Stimulated activated naive CD8-positive, alpha-beta T cell treated with anti-CD3 and anti-CD28 coated beads, Interleukin-15, amount 100 ng/mL, for 72 hours (primary cell): ENCODE data around the gene PRAC1.

Experiments used
- ATAC-seq: fragments of 150-1000 bp; cut with Tn5 transposase; 2 replicates; pipeline ENCODE4 v1.10.0; 2021; ENCODE audit warnings: mild to moderate bottlenecking, moderate library complexity
- DNase-seq, 2 donors: peaks; one replicate each; pipeline ENCODE4 v3.0.0; 2021 to 2022
- H3K27ac Mint-ChIP-seq, 2 donors: one replicate each; pipeline ENCODE4 v1.8.0; 2022; ENCODE audit warnings: mild to moderate bottlenecking in 2 of 2, mixed read lengths in 2 of 2, moderate library complexity in 2 of 2
- H3K27me3 Mint-ChIP-seq: one replicate; pipeline ENCODE4 v1.8.0; 2022; ENCODE audit warnings: mixed read lengths
- H3K4me1 Mint-ChIP-seq: one replicate; pipeline ENCODE4 v1.8.0; 2022; ENCODE audit warnings: mild to moderate bottlenecking, mixed read lengths
- H3K4me3 Mint-ChIP-seq, 2 donors: one replicate each; pipeline ENCODE4 v1.8.0; 2022; ENCODE audit warnings: mild to moderate bottlenecking in 2 of 2, mixed read lengths in 2 of 2, moderate library complexity in 1 of 2
- H3K9me3 Mint-ChIP-seq, 2 donors: one replicate each; pipeline ENCODE4 v1.8.0; 2022; ENCODE audit warnings: mixed read lengths in 2 of 2

Gene PRAC1

DNA sequence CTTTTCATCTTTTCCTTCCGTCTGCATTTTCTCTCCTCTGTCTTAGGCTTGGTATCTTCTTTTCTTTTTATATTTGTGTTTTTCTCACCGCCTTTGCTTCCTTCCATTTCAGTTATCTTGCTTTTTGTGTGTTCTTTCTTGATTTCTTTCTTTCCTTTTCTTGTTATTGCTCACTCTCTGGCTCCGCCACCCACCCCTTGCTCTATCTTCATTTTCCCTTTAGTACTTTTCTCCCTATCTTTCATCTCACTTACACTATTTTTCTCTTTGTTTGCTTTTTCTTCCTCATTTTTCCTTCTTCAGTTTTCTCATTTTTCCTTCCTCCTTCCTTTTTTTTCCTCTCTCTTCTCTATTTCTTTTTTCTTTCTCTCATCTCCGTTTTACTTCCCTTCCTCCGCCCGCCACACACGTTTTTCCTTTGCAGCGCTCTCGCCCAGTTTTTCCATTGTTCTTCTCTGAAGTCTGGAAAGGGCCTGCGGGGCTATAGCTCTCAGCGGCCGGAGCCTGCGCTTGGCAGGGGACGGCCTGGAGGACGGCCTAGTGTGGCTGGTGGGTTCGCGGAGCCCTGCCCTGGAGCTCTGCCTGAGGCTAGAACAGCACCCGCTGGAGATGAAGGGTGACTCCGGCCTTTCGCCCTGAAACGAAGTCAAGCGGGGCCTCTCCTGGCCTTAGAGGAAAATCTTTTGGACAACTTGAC lies 11.5 kb upstream of the PRAC1 start:
- peaks cover 32% of the 10 kb centered on the region for H3K4me1 Mint-ChIP-seq
- peak overlapping the region; percentile 67 to 70 for H3K4me3 Mint-ChIP-seq
- H3K27ac Mint-ChIP-seq, result no peak overlapping the region
- peaks cover 97% of the 10 kb centered on the region for H3K27me3 Mint-ChIP-seq
- ATAC-seq (no peak), DNase-seq (no peak)
- H3K9me3 Mint-ChIP-seq, result no peaks in the 10 kb centered on the region

DNA sequence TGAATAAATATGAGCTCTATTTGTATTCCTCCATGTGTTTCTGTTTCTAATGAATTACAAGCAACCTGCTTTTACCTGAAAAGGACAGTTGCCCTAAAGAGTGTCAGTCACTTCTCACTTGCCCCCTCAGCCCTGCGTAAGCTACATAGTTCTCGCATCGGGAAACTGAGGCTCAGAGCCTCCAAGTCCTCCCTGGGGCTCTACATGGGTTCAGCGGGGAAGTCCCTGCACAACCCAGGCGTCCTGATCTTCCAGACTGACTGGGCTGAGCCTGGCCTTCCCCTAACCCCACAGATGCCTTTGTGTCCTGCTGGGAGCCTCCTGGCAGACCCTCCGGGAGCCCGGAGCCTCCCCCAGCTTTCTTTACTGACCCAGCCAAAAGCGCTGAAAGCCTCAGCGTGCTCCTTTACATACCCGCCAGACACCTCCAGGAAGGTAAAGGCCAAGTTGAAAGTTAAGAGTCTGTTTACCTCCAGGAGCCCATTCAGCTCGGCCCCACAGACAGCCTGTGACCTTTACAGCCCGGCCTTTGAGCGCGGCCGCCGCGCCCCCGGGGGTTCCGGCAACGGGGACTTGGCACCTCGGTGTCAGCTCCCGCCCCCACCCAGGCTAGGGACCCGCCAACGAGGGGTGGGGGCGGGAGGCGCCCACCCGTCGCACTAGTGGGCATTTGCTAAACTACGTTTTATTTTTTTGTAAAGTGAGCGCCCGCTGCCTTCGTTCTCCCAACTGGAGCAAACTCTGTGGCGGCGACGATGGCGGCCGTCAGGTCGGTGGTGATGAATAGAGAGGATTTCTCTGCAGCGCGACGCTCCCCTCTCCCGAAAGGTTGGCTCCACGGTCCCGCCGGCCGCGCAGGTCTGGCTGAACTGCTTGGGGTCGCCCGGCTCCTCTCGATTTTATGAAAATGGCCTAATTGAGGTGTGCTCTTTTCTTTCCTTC lies 10.6 kb upstream of the PRAC1 start:
- peaks cover 97% of the 10 kb centered on the region for H3K27me3 Mint-ChIP-seq
- DNase-seq (no peak), ATAC-seq (no peak)
- no peak overlapping the region for H3K27ac Mint-ChIP-seq
- H3K4me3 Mint-ChIP-seq, result peak overlapping the region; percentile 67 to 70
- no peaks in the 10 kb centered on the region for H3K9me3 Mint-ChIP-seq
- H3K4me1 Mint-ChIP-seq, result peaks cover 36% of the 10 kb centered on the region

- H3K4me3 Mint-ChIP-seq, result no peak overlapping the region
- H3K27me3 Mint-ChIP-seq, result peaks cover 97% of the 10 kb centered on the region
- H3K4me1 Mint-ChIP-seq, result peaks cover 48% of the 10 kb centered on the region
- no peak for ATAC-seq
- no peak overlapping the region for H3K27ac Mint-ChIP-seq
- no peaks in the 10 kb centered on the region for H3K9me3 Mint-ChIP-seq
- DNase-seq, result no peak
These were observed 9.0 kb upstream of the PRAC1 start for GRCh38 chr17:48731355-48731754.

DNA sequence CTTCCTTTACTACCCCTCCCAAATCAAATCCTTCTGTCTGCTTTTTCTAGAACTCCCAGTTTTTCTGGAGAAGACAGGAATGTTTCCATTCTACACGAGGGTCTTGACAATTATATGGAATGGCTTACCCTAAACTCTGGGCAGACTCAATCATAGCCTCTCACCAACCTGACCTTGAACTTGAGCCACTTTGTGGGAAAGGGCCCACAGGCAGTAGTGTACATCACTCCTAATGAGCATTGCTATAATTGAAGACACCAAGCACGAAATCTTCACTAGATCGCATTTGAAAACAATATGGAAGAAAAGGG lies 7.9 kb upstream of the PRAC1 start:
- Mint-ChIP-seq H3K4me3 (no peak overlapping the region), H3K27ac (no peak overlapping the region), H3K27me3 (peaks cover 97% of the 10 kb centered on the region), H3K4me1 (peaks cover 57% of the 10 kb centered on the region), H3K9me3 (no peaks in the 10 kb centered on the region)
- DNase-seq, result no peak
- ATAC-seq, result no peak

GRCh38 chr17:48729335-48730239 lies 7.3 kb upstream of the PRAC1 start:
- no peaks in the 10 kb centered on the region for H3K9me3 Mint-ChIP-seq
- H3K27ac Mint-ChIP-seq, result no peak overlapping the region
- peaks cover 97% of the 10 kb centered on the region for H3K27me3 Mint-ChIP-seq
- DNase-seq (no peak), ATAC-seq (no peak)
- peaks cover 63% of the 10 kb centered on the region for H3K4me1 Mint-ChIP-seq
- peak overlapping the region in 1 of 2 donors; percentile 63 for H3K4me3 Mint-ChIP-seq

GRCh38 chr17:48728232-48729231 lies 6.2 kb upstream of the PRAC1 start, which contains the start of gene HOXB13:
TSS of gene HOXB13 (minus strand) at chr17:48728750. CDS start at chr17:48728593, 157 bp downstream.
- H3K27ac Mint-ChIP-seq, result no peak within 1 kb of the TSS
- H3K4me1 Mint-ChIP-seq, result peaks cover 68% of the 10 kb centered on the region
- H3K9me3 Mint-ChIP-seq, result no peaks in the 10 kb centered on the region
- peaks cover 97% of the 10 kb centered on the region for H3K27me3 Mint-ChIP-seq
- DNase-seq (no peak), ATAC-seq (peak; percentile 27)
- peak within 1 kb of the TSS; percentile 63 to 64 for H3K4me3 Mint-ChIP-seq

GRCh38 chr17:48727415-48728175 lies 5.3 kb upstream of the PRAC1 start:
- H3K4me1 Mint-ChIP-seq, result peaks cover 68% of the 10 kb centered on the region
- no peaks in the 10 kb centered on the region for H3K9me3 Mint-ChIP-seq
- peak overlapping the region; percentile 63 to 64 for H3K4me3 Mint-ChIP-seq

GRCh38 chr17:48726916-48727286 lies 4.6 kb upstream of the PRAC1 start:
- peaks cover 71% of the 10 kb centered on the region for H3K4me1 Mint-ChIP-seq
- no peak overlapping the region for H3K4me3 Mint-ChIP-seq
- no peak for DNase-seq
- ATAC-seq, result no peak
- H3K9me3 Mint-ChIP-seq, result no peaks in the 10 kb centered on the region
- H3K27me3 Mint-ChIP-seq, result peaks cover 97% of the 10 kb centered on the region
- H3K27ac Mint-ChIP-seq, result no peak overlapping the region

More at GRCh38 chr17:48727415-48728175, 5.3 kb upstream of the PRAC1 start:
- Mint-ChIP-seq H3K27ac (no peak overlapping the region), H3K27me3 (peaks cover 97% of the 10 kb centered on the region)
- DNase-seq (no peak), ATAC-seq (no peak)

DNA sequence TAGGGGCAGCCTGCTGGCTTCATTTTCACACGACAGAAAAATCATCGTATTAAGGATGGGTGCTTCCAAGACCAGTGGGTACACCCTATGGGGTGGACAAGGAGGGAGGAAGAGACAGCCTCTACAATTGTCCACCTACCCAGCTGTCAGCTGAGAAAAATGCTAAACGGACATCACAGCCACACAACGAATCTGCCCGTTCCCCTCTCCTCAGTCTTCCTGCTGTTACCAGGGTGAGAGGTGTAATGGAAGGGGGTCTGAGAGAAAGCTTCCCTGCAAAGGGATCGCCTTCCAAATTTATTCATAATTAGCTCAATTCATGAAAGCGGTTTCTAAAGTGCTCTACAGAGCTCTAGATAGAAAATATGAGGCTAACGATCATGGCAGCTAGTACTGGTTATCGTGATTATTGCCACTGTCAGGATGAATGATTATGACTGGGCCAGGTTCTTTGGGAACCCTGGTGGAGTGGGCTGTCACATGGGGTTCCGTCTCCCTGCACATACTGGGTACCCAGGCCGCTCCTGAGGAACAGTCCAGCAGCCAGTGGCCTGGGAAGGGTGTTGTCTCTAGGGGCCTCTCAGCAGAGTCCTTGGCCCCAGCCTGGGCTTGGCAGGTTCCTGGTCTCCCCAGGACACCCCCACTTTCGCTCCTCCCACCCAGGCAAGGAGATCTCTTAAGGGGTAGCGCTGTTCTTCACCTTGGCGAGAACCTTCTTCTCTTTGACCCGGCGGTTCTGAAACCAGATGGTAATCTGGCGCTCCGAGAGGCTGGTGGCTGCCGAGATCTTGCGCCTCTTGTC lies 4.0 kb upstream of the PRAC1 start:
- Mint-ChIP-seq H3K27me3 (peaks cover 100% of the 10 kb centered on the region), H3K4me3 (no peak overlapping the region), H3K27ac (no peak overlapping the region), H3K4me1 (peaks cover 71% of the 10 kb centered on the region), H3K9me3 (no peaks in the 10 kb centered on the region)
- ATAC-seq (no peak), DNase-seq (no peak)

DNA sequence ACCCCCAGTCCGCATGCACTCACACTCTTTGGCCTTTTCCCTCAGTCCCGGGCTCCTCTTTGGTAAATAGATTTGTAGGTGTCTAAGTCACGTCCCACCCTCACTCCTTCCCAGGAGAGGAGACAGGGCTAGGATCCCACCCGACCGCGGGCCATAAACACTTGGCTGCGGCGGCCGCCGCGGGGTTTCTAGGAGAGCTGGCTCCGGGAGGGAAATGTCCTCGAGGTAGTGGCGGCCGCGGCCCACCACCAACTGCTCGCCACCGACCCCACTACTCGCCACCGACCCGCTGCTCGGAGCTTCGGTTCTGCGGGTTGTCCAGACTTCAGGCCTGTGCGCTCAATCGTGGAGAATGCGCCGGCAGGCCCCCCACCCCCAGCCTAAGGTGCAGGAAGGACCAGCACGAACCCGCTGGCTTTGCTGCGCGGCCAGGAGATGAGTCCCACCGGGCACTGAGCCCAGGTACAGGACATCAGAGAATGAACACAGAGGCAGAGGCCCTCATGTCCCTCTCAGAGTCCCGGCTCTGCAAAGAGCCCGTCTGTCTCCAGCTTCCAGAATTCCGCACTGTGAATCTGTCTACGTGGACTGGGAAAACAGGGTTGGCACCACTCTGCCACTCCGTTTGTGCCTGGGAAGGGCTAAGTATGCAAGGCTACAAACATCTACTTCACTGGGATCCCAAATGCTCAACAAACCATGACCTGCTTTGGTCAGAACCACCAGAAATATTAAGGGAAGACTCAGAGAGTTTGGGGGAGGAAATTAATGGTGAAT lies 3.2 kb upstream of the PRAC1 start:
- peak overlapping the region; percentile 54 to 77 for H3K4me3 Mint-ChIP-seq
- H3K27me3 Mint-ChIP-seq, result peaks cover 100% of the 10 kb centered on the region
- no peaks in the 10 kb centered on the region for H3K9me3 Mint-ChIP-seq
- no peak overlapping the region for H3K27ac Mint-ChIP-seq
- ATAC-seq (no peak), DNase-seq (no peak)
- H3K4me1 Mint-ChIP-seq, result peaks cover 78% of the 10 kb centered on the region

DNA sequence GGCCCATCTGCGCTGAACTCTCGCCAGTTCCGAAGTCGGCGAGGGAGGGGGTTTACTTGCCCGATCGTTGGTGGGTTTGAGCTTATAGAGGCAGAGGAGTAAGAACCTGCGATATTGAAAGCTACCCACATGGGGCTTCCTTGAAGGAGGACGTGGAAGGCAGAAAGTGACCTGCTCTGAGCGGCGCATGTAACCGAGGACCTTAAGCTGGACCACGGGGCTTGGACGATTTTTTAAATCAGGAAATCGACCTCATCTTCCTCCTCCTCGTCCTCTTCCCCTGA lies 2.6 kb upstream of the PRAC1 start:
- DNase-seq (no peak), ATAC-seq (peak; percentile 10)
- peaks cover 83% of the 10 kb centered on the region for H3K4me1 Mint-ChIP-seq
- no peaks in the 10 kb centered on the region for H3K9me3 Mint-ChIP-seq
- H3K4me3 Mint-ChIP-seq, result peak overlapping the region; percentile 54 to 77
- peaks cover 100% of the 10 kb centered on the region for H3K27me3 Mint-ChIP-seq
- H3K27ac Mint-ChIP-seq, result no peak overlapping the region

DNA sequence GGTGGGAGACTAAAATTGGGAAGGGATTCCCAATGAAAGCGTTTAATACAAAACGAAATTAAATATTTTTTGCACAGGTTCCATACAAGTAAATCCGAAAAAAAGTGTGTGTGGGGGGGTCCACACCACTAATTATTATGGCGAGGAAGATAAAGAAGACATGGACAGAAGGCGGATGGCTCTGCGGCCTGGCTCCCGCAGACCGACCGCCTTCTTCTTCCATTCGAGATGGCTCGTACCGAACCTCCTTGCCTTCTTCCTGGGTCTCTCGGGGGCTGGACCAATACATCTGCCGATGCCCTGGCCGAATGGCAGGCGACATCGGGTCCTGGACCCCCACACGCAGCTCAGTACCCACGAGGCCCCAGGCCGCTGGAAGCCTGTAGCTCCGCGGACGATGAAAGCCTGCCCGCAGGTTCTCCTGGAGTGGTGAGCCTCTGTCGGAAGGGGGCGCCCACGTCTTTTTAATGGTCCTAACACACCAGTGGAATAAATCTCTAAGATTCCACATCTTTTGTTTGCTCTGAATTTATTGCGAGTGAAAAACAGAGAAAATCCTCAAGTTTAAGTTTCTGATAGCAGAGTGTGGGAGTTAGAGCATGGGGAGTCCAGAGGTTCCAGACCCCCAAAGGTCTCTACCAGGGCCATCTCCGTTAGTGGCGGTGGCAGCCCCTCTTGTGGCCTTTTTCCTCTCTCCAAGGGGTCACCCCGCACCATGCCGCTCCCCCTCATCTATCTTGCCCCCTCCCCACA lies 2.1 kb upstream of the PRAC1 start:
- Mint-ChIP-seq H3K27me3 (peaks cover 100% of the 10 kb centered on the region), H3K4me1 (peaks cover 82% of the 10 kb centered on the region), H3K27ac (peak overlapping the region in 1 of 2 donors; percentile 92), H3K9me3 (no peaks in the 10 kb centered on the region), H3K4me3 (peak overlapping the region; percentile 64 to 77)
- peak; percentile 73 to 78 for DNase-seq
- peak; percentile 83 for ATAC-seq
